Stomach (tissue), 4 donors: ENCODE data around the gene GJB4.

Experiments
- EP300 ChIP-seq: sonication (generic); formaldehyde crosslinking; IDR thresholded peaks from one replicate; pipeline ENCODE4 v1.6.1; 2017; ENCODE audit warnings: antibody characterized with exemption
- POLR2A ChIP-seq, 4 donors: fragments of 450-650 bp; IDR thresholded peaks; one replicate each; pipeline ENCODE4 v1.6.1; 2016; ENCODE audit warnings: antibody characterized with exemption in 4 of 4, control low read depth in 2 of 4, mild to moderate bottlenecking in 1 of 4, moderate library complexity in 1 of 4

DNA sequence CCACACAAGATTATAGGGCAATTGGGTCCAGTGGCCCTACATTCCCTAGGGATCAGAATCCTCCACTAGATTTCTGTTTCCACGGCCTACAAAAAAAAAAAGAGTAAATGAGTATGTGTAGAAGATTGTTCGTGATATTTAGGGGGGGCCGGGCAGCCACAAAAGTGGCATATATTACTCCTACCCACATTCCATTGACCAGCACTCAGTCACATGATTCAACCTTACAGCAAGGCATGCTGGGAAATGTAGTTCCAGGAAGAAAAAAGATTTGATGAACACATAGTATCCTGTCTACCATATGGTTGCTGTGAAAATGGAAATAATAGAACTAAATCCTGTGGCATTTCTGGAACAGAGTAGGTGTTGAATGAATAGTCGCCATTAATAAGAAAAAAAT is 48.1 kb upstream of the GJB4 start:
- TF ChIP-seq POLR2A (IDR thresholded peaks at IDR 0.05) (no peak), EP300 (no peak)
